IMR-90 (cell line): ENCODE results near the gene SLC30A10. TPM values are rescaled to one million over a fixed set of nuclear protein-coding genes. Genes with fewer than 3 reads are reported as not detected.

ENCODE experiments used
- ATAC-seq: fragments of 200-7000 bp; cut with Tn5 transposase; 2 replicates; pipeline ENCODE4 v1.9.1; 2020; ENCODE audit warnings: low read depth, mild to moderate bottlenecking, moderate library complexity
- BruUV-seq: library from RNA; stranded (reverse); fragments of 400-500 nt; replicated peaks from 2 replicates; lab custom pipeline; 2021; lab: Mats Ljungman, UMichigan
- CTCF ChIA-PET: fragments of 300-600 bp; formaldehyde crosslinking; extraction: SDS; loops from one replicate; lab custom pipeline; 2021; ENCODE audit warnings: antibody characterized with exemption; lab: Yijun Ruan, JAX
- POLR2A ChIA-PET: fragments of 300-600 bp; sonication (Branson Sonifier 250); formaldehyde crosslinking; loops from one replicate; lab custom pipeline; 2022; ENCODE audit warnings: antibody characterized with exemption; ENCODE audit not compliant: unreplicated experiment; lab: Charles Lee
- DNase-seq: peaks from one replicate; pipeline ENCODE4 v3.0.0; 2013
- H2AFZ ChIP-seq: replicated peaks from 2 replicates; pipeline ENCODE3; 2013; ENCODE audit warnings: low read length, mild to moderate bottlenecking; ENCODE audit not compliant: poor library complexity
- H2AK5ac ChIP-seq: 2 replicates; pipeline ENCODE4 v1.6.1; 2013; ENCODE audit warnings: low read depth, low read length, inconsistent platforms
- H2AK9ac ChIP-seq: replicated peaks from 2 replicates; pipeline ENCODE3; 2013; ENCODE audit warnings: mild to moderate bottlenecking, low read depth, low read length, moderate library complexity; ENCODE audit not compliant: poor library complexity
- H2BK120ac ChIP-seq: 2 replicates; pipeline ENCODE4 v1.6.1; 2013; ENCODE audit warnings: low read depth, low read length, inconsistent platforms
- H2BK15ac ChIP-seq: 3 replicates; pipeline ENCODE4 v1.6.1; 2013; ENCODE audit warnings: low read depth, low read length, inconsistent platforms
- H2BK20ac ChIP-seq: 2 replicates; pipeline ENCODE4 v1.6.1; 2013; ENCODE audit warnings: low read depth, mild to moderate bottlenecking, inconsistent platforms, low read length, moderate library complexity
- H2BK5ac ChIP-seq: 2 replicates; pipeline ENCODE4 v1.6.1; 2013; ENCODE audit warnings: mild to moderate bottlenecking, low read depth, low read length, inconsistent platforms; ENCODE audit not compliant: poor library complexity, severe bottlenecking
- H3K14ac ChIP-seq: replicated peaks from 2 replicates; pipeline ENCODE4 v1.6.1; 2013; ENCODE audit warnings: low read depth, low read length, inconsistent platforms
- H3K18ac ChIP-seq: 2 replicates; pipeline ENCODE4 v1.6.1; 2013; ENCODE audit warnings: low read depth, low read length, control low read depth
- H3K23ac ChIP-seq: 2 replicates; pipeline ENCODE4 v1.6.1; 2013; ENCODE audit warnings: low read depth, low read length, inconsistent platforms
- H3K27ac ChIP-seq: 2 replicates; pipeline ENCODE4 v1.5.1; 2013; ENCODE audit warnings: mild to moderate bottlenecking, control low read depth, low read length; ENCODE audit not compliant: insufficient read depth
- H3K27me3 ChIP-seq: 2 replicates; pipeline ENCODE4 v1.6.1; 2013; ENCODE audit warnings: low read length; ENCODE audit not compliant: control insufficient read depth, insufficient read depth
- H3K36me3 ChIP-seq: 2 replicates; pipeline ENCODE4 v1.6.1; 2013; ENCODE audit warnings: low read length, mixed read lengths; ENCODE audit not compliant: control insufficient read depth, insufficient read depth
- H3K4ac ChIP-seq: 2 replicates; pipeline ENCODE4 v1.6.1; 2013; ENCODE audit warnings: low read depth, low read length, inconsistent platforms
- H3K4me1 ChIP-seq: 2 replicates; pipeline ENCODE4 v1.6.1; 2013; ENCODE audit warnings: low read length, mixed read lengths; ENCODE audit not compliant: control insufficient read depth, insufficient read depth
- H3K4me2 ChIP-seq: 2 replicates; pipeline ENCODE4 v1.6.1; 2013; ENCODE audit warnings: low read depth, mild to moderate bottlenecking, control low read depth, low read length, moderate library complexity
- H3K4me3 ChIP-seq: 2 replicates; pipeline ENCODE4 v1.5.1; 2013; ENCODE audit warnings: low read depth, mild to moderate bottlenecking, control low read depth, low read length, moderate library complexity; ENCODE audit not compliant: insufficient read depth
- H3K56ac ChIP-seq: 2 replicates; pipeline ENCODE4 v1.6.1; 2013; ENCODE audit warnings: low read length, inconsistent platforms; ENCODE audit not compliant: insufficient read depth; ENCODE audit errors: extremely low read depth
- H3K79me1 ChIP-seq, 2 experiments: 2 replicates each; pipeline ENCODE4 v1.6.1; 2013; ENCODE audit warnings: low read length in 2 of 2, inconsistent platforms in 1 of 2, low read depth in 1 of 2
- H3K9ac ChIP-seq: 2 replicates; pipeline ENCODE4 v1.6.1; 2013; ENCODE audit warnings: low read depth, low read length, control low read depth
- H3K9me1 ChIP-seq: 2 replicates; pipeline ENCODE4 v1.6.1; 2013; ENCODE audit warnings: low read length, inconsistent platforms; ENCODE audit not compliant: insufficient read depth
- H3K9me3 ChIP-seq: 2 replicates; pipeline ENCODE4 v1.6.1; 2013; ENCODE audit warnings: low read length; ENCODE audit not compliant: control insufficient read depth, insufficient read depth
- H4K20me1 ChIP-seq: 2 replicates; pipeline ENCODE4 v1.6.1; 2013; ENCODE audit warnings: low read length, inconsistent platforms; ENCODE audit not compliant: insufficient read depth
- H4K5ac ChIP-seq: 2 replicates; pipeline ENCODE4 v1.6.1; 2013; ENCODE audit warnings: mild to moderate bottlenecking, low read depth, low read length, control low read depth
- H4K8ac ChIP-seq, 2 experiments: 2 replicates each; pipeline ENCODE4 v1.6.1; 2013; ENCODE audit warnings: low read depth in 2 of 2, low read length in 2 of 2, control low read depth in 1 of 2, inconsistent platforms in 1 of 2
- H4K91ac ChIP-seq: 2 replicates; pipeline ENCODE4 v1.6.1; 2013; ENCODE audit warnings: low read depth, low read length, inconsistent platforms; ENCODE audit not compliant: insufficient read depth
- BHLHE40 ChIP-seq: fragments of 150-350 bp; IDR thresholded peaks from 2 replicates; pipeline ENCODE4 v1.6.1; 2016; ENCODE audit warnings: mild to moderate bottlenecking, low read depth, low read length
- CEBPB ChIP-seq: IDR thresholded peaks from 2 replicates; pipeline ENCODE4 v1.6.1; 2012; ENCODE audit warnings: low read depth, low read length, improper control_type of control experiment
- CHD1 ChIP-seq: IDR thresholded peaks from 2 replicates; pipeline ENCODE4 v1.6.1; 2012; ENCODE audit warnings: low read depth, low read length, improper control_type of control experiment
- ELK1 ChIP-seq: fragments of 150-350 bp; IDR thresholded peaks from 2 replicates; pipeline ENCODE4 v1.6.1; 2016; ENCODE audit warnings: low read depth, mild to moderate bottlenecking, low read length, moderate library complexity, borderline replicate concordance
- FOS ChIP-seq: fragments of 150-350 bp; IDR thresholded peaks from 2 replicates; pipeline ENCODE4 v1.6.1; 2016; ENCODE audit warnings: low read depth, low read length
- MAFK ChIP-seq: IDR thresholded peaks from 2 replicates; pipeline ENCODE4 v1.6.1; 2012; ENCODE audit warnings: low read depth, low read length, improper control_type of control experiment
- MAZ ChIP-seq: IDR thresholded peaks from 2 replicates; pipeline ENCODE4 v1.6.1; 2012; ENCODE audit warnings: low read depth, mild to moderate bottlenecking, low read length, improper control_type of control experiment, moderate library complexity, borderline replicate concordance
- MXI1 ChIP-seq: IDR thresholded peaks from 2 replicates; pipeline ENCODE4 v1.6.1; 2012; ENCODE audit warnings: low read depth, mild to moderate bottlenecking, low read length, moderate library complexity, borderline replicate concordance
- NFE2L2 ChIP-seq: fragments of 150-350 bp; IDR thresholded peaks from 2 replicates; pipeline ENCODE4 v1.6.1; 2016; ENCODE audit warnings: low read depth, mild to moderate bottlenecking, low read length
- POLR2A ChIP-seq: IDR thresholded peaks from 2 replicates; pipeline ENCODE4 v1.6.1; 2012; ENCODE audit warnings: mild to moderate bottlenecking, low read depth, low read length
- RAD21 ChIP-seq: IDR thresholded peaks from 2 replicates; pipeline ENCODE4 v1.6.1; 2012; ENCODE audit warnings: low read length, improper control_type of control experiment
- RCOR1 ChIP-seq: IDR thresholded peaks from 2 replicates; pipeline ENCODE4 v1.6.1; 2012; ENCODE audit warnings: mild to moderate bottlenecking, low read length, improper control_type of control experiment; ENCODE audit not compliant: insufficient replicate concordance
- RFX5 ChIP-seq: IDR thresholded peaks from 2 replicates; pipeline ENCODE4 v1.8.0; 2012; ENCODE audit warnings: low read depth, mild to moderate bottlenecking, low read length, moderate library complexity
- SMC3 ChIP-seq: fragments of 150-350 bp; IDR thresholded peaks from 2 replicates; pipeline ENCODE4 v1.6.1; 2016; ENCODE audit warnings: low read depth, mild to moderate bottlenecking, antibody characterized with exemption, low read length, moderate library complexity
- WGBS, 2 experiments: methylation state at CpG; one replicate each; pipeline versions ENCODE4 v1.1.5 to v1.1.7; 2013; ENCODE audit warnings: missing lambda C conversion rate in 2 of 2; ENCODE audit not compliant: insufficient read length in 1 of 2; ENCODE audit errors: extremely low coverage in 2 of 2; 5-methylcytosine and 5-hydroxymethylcytosine counted together
- dilution Hi-C: fragments of 300-500 bp; cut with HindIII; formaldehyde crosslinking; loops from one replicate; pipeline ENCODE4 v1.14.3; 2018; ENCODE audit warnings: low sequenced_read_pairs; ENCODE audit not compliant: unreplicated experiment
- in situ Hi-C: fragments of 300-500 bp; cut with MboI; formaldehyde crosslinking; loops from 3 replicates; pipeline ENCODE4 v1.14.3; 2019; ENCODE audit warnings: low sequenced_read_pairs, inconsistent platforms, mixed read lengths
- intact Hi-C: fragments of 100-400 bp; cut with micrococcal nuclease; formaldehyde crosslinking; loops from 2 replicates; pipeline ENCODE4 v1.10.0; 2022
- polyA plus RNA-seq, 3 experiments: library from polyadenylated mRNA; depleted of rRNA; stranded (reverse); fragments of >200 nt; gene quantifications; 2 replicates each; pipeline ENCODE4 v1.2.3, GENCODE V29; 2012; ENCODE audit warnings: low replicate concordance in 1 of 3
- total RNA-seq: library from RNA; depleted of rRNA; stranded (reverse); fragments of >200 nt; gene quantifications from 2 replicates; pipeline ENCODE4 v1.2.3, GENCODE V29; 2012
- TF ChIP-seq, protein P1 (sequence below): fragments of 150-350 bp; IDR thresholded peaks from 2 replicates; pipeline ENCODE4 v1.6.1; 2017; ENCODE audit warnings: mild to moderate bottlenecking, antibody characterized with exemption, low read length, low read depth
- TF ChIP-seq, protein P2 (sequence below): conservative IDR thresholded peaks from 2 replicates; pipeline ENCODE4 v1.5.1; 2012; ENCODE audit warnings: mild to moderate bottlenecking, low read depth, low read length, improper control_type of control experiment

Gene SLC30A10
- total and polyA plus RNA-seq, 2 of the 4 experiments (the other 2 are of a cell fraction), result not detected

DNA sequence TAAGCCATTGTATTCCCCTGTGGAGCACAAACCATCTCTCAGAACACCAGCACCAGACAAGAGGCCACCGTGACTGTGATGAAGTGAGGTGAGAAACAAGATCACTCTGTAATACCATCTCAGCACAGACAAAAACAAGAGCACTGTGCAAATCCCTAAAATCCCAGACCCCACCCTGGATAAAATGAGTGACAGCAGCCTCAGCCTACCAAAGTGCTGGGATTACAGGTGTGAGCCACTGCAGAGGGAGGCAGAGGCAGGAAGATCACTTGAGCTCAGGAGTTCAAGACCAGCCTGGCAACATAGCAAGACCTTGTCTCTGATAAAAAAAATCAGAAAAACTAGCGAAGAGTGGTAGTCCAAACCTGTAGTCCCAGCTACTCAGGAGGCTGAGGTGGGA, 23.4 kb downstream of the SLC30A10 start:
- Histone ChIP-seq H2BK5ac (no peak overlapping the region), H2BK20ac (no peak overlapping the region), H3K27me3 (no peaks in the 10 kb centered on the region), H3K4me1 (no peaks in the 10 kb centered on the region), H3K14ac (no peak overlapping the region), H4K91ac (no peak overlapping the region), H3K9ac (no peak overlapping the region), H2BK120ac (no peak overlapping the region), H3K9me3 (no peaks in the 10 kb centered on the region), H3K36me3 (no peaks in the 10 kb centered on the region), H4K8ac (no peak overlapping the region), H3K4me2 (no peak overlapping the region), H3K23ac (no peak overlapping the region), H3K4ac (no peak overlapping the region), H4K20me1 (no peaks in the 10 kb centered on the region), H3K18ac (no peak overlapping the region), H3K4me3 (no peak overlapping the region), H2AK5ac (no peak overlapping the region), H2BK15ac (no peak overlapping the region), H3K79me1 (no peaks in the 10 kb centered on the region), H2AFZ (no peak overlapping the region), H3K56ac (no peak overlapping the region), H3K27ac (no peak overlapping the region), H2AK9ac (no peak overlapping the region), H3K9me1 (no peaks in the 10 kb centered on the region), H4K5ac (no peak overlapping the region)
- 67% methylated on average over 1 of the region's 2 CpGs; no CpG with 5 or more reads in 1 of the 2 experiments for WGBS, 2 experiments
- ChIA-PET POLR2A (no interaction called here), CTCF (no interaction called here)
- intact Hi-C loops (no loop called here), dilution Hi-C loops (no loop called here), in situ Hi-C loops (no loop called here)
- no peak for ATAC-seq
- BruUV-seq, result no TSS peak
- no peak for DNase-seq
- TF ChIP-seq CHD1 (no peak), BHLHE40 (no peak), RCOR1 (no peak), NFE2L2 (no peak), RFX5 (no peak), SMC3 (no peak), CEBPB (no peak), MAFK (no peak), FOS (no peak), ELK1 (no peak), MAZ (no peak), RAD21 (no peak), POLR2A (no peak), MXI1 (no peak)
- TF ChIP-seq, protein P1, sequence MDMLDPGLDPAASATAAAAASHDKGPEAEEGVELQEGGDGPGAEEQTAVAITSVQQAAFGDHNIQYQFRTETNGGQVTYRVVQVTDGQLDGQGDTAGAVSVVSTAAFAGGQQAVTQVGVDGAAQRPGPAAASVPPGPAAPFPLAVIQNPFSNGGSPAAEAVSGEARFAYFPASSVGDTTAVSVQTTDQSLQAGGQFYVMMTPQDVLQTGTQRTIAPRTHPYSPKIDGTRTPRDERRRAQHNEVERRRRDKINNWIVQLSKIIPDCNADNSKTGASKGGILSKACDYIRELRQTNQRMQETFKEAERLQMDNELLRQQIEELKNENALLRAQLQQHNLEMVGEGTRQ, result no peak
- TF ChIP-seq, protein P2, sequence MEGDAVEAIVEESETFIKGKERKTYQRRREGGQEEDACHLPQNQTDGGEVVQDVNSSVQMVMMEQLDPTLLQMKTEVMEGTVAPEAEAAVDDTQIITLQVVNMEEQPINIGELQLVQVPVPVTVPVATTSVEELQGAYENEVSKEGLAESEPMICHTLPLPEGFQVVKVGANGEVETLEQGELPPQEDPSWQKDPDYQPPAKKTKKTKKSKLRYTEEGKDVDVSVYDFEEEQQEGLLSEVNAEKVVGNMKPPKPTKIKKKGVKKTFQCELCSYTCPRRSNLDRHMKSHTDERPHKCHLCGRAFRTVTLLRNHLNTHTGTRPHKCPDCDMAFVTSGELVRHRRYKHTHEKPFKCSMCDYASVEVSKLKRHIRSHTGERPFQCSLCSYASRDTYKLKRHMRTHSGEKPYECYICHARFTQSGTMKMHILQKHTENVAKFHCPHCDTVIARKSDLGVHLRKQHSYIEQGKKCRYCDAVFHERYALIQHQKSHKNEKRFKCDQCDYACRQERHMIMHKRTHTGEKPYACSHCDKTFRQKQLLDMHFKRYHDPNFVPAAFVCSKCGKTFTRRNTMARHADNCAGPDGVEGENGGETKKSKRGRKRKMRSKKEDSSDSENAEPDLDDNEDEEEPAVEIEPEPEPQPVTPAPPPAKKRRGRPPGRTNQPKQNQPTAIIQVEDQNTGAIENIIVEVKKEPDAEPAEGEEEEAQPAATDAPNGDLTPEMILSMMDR, result no peak
